Vagina (tissue), 2 donors: ENCODE results near the gene SERPINA9.

Experiments
- CTCF ChIP-seq, 3 experiments: fragments of 450-650 bp in 2 of 3; fragments of 200-600 bp in 1 of 3; sonication (generic) in 1 of 3; IDR thresholded peaks; one replicate each; pipeline ENCODE4 v1.5.1; 2017 to 2019; ENCODE audit warnings: antibody characterized with exemption in 3 of 3, mild to moderate bottlenecking in 2 of 3, moderate library complexity in 2 of 3
- POLR2A ChIP-seq, 2 donors: fragments of 450-650 bp; IDR thresholded peaks; one replicate each; pipeline ENCODE4 v1.6.1; 2017; ENCODE audit warnings: antibody characterized with exemption in 2 of 2, mild to moderate bottlenecking in 2 of 2, moderate library complexity in 2 of 2
- POLR2AphosphoS5 ChIP-seq, 2 donors: sonication (generic); formaldehyde crosslinking; IDR thresholded peaks; one replicate each; pipeline ENCODE4 v1.9.0; 2017; ENCODE audit warnings: antibody characterized with exemption in 2 of 2, mild to moderate bottlenecking in 2 of 2, low read depth in 1 of 2; ENCODE audit not compliant: insufficient read depth in 1 of 2

- peak; percentile 32 to 37 (median 32) for TF ChIP-seq CTCF (IDR thresholded peaks at IDR 0.05)
- TF ChIP-seq POLR2A (IDR thresholded peaks at IDR 0.05): no peak
- no peak for TF ChIP-seq POLR2AphosphoS5 (IDR thresholded peaks at IDR 0.05; ENCODE audit: insufficient read depth in 1 of 2, low read depth in 1 of 2)
These were observed 52.4 kb downstream of the SERPINA9 start for GRCh38 chr14:94423453-94424056.
